GM19468 (cell line): Measurements from ENCODE around the gene L3MBTL2.

ENCODE experiments used
- ATAC-seq: cut with Tn5 transposase; IDR thresholded peaks from one replicate; pipeline ENCODE4 v1.9.1; 2021; ENCODE audit warnings: mild to moderate bottlenecking, moderate library complexity, moderate number of reproducible peaks; ENCODE audit not compliant: unreplicated experiment; ENCODE audit errors: extremely low read depth

Gene L3MBTL2

DNA sequence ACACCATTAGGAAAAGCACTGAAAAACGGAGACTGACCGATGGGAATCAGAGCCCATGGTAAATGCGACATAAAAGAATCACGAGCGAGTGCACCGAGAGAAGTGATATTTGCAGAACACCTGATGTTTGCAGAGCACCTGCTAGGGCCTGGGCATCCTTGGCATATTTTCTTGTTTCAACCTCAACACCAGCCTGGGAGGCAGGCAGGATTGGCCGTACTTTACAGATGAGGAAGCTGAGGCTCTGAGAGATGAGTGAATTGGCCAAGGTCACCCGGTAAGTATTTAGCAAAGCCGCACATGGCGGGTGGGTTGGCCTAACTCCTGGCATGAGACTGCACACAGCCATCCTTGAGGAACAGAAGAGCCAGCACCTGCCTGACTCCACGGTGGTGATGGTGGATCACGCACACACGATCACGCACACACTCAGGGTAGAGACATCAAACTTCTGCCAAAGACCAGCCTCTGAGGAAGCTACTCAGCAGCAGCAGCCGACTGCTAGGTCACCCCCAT lies 57.2 kb downstream of the L3MBTL2 start:
- no peak for ATAC-seq

DNA sequence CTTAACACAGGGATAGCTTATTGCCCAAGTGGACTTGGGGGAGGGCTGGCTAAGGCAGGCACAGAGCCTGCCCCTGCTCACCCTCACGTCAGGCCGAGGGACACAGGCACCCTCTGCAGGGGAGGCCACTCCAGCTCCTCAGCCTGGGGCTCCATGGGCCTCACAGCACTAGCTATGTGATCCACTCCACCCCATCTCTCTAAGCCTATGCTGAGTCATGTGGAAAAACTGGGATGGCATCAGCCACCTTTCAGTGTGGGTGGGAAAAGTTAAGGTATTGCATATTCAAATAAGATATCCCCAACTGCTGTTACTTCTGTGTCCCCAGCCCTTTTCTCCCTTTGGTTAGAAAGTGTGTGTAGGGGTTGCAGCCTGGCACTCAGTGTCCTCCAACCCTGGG lies 58.6 kb downstream of the L3MBTL2 start:
- ATAC-seq, result no peak

DNA sequence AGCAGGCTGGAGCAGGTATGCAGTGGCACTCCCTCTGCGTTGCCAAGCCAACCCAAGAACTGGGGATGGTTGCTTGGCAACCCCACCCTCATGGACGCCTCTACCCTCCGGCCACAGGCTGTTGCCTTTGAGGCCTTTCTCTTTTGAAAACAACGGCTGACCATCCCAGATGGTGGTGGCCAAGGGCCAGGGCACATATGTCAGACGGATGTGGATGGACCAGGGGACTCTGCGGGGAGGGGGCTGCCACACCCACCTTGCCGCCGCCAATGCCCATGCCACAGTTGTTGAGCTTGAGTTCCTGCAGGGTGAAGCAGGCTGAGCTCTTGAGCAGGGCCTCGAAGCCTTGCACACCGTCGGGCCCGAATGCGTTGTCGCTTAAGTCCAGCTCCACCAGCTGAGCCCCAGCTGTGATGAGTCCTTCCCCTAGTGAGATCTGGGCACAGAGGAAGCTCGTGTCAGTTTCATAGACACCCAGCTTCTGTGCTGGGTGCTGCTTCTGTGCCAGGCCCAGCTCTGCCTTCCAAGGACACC lies 59.4 kb downstream of the L3MBTL2 start:
- ATAC-seq, result no peak

DNA sequence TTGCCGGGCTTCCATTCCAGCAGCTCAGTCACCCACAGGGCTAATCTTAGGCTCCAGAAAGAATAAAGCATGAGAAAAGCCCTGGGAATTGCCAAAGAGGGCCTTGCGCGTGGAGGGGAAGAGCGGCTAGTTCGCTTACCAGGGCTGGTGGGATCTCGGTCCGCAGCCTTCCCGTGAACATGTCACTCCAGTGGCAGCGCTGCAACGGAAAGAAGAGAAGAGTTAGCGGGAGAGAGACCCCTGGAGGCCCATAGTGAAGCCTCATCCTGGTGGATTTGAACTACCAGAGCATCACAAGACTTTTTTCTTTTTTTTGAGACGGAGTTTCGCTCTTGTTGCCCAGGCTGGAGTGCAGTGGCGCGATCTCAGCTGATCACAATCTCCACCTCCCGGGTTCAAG lies 62.8 kb downstream of the L3MBTL2 start:
- ATAC-seq, result no peak

DNA sequence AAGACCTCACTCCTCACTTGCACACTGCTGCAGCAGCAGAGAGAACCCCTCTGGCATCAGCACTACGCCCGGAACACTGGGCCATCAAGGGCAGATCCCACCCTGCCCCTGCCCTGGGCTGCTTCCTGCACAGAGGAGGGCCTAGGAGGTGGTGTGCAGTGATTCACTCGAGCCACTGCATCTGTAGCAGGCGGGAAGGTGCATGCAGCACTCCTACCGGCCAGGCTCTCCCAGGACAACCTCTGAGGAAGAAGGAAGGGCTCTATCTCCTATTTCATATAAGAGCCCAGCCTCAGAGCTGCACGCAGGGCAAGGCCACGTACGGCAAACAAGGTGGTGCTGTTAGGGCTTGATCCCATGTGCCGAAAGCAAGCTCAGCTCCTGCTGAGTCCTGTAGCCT lies 66.7 kb downstream of the L3MBTL2 start:
- ATAC-seq, result no peak

DNA sequence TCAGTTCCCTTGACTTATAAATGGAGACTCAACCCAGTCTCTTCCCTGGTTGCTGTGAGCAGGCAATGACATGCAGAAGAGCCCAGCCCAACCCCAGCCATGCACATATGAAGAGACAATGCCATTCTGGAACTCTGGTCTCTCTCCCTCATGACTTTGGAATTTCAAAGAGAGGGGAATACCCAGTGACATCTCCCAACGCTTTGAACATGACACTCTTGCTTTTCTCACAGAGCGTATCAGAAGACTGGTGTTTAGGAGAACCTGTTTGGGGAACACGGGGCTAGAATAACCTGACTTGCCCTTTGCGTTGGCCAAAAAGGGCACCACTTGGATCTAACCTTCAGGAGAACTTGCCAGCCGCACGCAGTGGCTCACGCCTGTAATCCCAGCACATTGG lies 68.0 kb downstream of the L3MBTL2 start:
- no peak for ATAC-seq

DNA sequence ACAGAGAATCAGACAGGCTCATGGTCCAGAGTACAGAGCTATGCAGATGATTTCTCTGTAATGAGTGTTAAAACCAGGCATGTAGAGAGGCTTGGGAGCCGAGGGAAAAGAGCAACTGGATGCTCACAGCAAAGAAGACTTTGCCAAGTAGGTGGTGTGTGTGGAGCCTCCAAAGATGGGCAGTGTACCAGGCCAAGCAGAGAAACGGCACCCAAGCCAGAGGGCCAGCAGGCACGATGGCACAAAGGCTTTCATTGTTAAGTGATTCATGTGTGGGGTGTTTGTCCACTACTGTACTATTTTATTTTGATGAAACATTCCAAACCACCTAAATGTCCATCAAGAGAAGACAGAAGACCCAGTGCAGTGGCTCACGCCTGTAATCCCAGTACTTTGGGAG lies 69.7 kb downstream of the L3MBTL2 start:
- no peak for ATAC-seq

DNA sequence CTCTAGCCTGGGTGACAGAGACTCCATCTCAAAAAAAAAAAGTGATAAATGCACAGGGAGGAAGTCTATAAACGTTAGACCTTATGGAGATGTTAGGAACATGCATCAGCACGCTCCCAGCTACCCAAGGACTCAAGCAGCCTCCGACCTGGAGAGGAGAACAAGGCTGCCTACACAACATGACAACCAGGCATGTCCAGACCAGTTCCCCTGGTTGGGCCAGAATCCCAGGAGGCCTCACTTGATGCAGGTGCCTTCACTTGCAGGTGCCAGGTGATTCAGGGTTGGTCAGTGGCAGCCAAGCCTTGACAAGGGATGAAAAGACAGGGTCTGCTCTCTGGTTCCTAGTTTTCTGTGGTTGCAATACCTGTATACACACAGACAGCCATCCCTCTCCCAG lies 75.0 kb downstream of the L3MBTL2 start:
- no peak for ATAC-seq

DNA sequence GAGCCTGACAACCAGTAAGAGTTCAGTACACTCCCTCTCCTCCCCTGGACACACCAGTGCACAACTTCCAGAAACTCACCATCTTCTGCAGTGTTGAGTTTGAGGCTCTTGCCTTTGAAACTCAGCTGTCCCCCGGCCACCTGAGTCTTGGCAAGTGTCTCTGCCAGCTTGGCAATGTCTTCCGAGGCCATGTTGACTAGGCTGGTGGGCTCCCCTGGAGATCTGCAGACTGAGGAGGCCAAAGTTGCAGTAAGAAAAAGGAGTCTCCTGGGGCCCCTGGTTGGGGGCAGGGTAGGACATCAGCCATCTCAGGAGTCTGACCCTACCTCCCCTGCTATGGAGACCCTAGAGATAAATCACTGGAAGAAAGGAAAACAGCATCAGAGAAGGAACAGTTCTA lies 75.7 kb downstream of the L3MBTL2 start:
- ATAC-seq, result no peak
